SU-DHL-6 (cell line): ENCODE results near the gene STRN.

Experiments
- EZH2phosphoT487 ChIP-seq: fragments of 200-600 bp; sonication (generic), shearing (Covaris generic); conservative IDR thresholded peaks from 2 replicates; pipeline ENCODE4 v1.6.1; 2018; ENCODE audit warnings: mild to moderate bottlenecking, antibody characterized with exemption, low read length, moderate library complexity, mixed read lengths
- TF ChIP-seq, protein P1 (sequence below): fragments of 200-600 bp; sonication (generic); IDR thresholded peaks from one replicate; pipeline ENCODE4 v1.5.1; 2017; ENCODE audit warnings: antibody characterized with exemption, mild to moderate bottlenecking, low read length, moderate library complexity; ENCODE audit not compliant: insufficient read depth, poor library complexity, severe bottlenecking

DNA sequence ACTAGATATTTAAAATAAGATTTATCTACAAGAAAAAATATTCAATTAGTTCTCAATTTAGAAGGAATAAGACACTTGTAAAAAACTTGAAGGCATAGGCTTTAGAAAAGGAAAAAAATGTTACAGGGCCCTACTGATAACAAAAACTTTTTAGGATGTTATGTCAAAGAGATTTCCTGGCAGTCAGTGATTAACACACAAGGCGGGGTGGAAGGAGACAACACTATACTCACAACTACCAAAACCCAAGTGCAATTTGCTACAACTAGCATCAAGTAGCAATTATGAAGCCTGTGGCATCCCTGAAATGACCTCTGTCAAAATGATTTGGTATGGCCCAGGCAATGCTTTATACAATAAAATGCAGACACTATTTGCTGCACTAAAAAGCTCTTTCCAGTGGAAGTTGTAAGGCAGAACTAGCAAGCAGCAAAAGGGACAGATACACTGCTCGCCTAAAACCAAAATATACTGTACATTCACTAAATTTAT, 15.3 kb downstream of the STRN start:
- TF ChIP-seq, protein P1, sequence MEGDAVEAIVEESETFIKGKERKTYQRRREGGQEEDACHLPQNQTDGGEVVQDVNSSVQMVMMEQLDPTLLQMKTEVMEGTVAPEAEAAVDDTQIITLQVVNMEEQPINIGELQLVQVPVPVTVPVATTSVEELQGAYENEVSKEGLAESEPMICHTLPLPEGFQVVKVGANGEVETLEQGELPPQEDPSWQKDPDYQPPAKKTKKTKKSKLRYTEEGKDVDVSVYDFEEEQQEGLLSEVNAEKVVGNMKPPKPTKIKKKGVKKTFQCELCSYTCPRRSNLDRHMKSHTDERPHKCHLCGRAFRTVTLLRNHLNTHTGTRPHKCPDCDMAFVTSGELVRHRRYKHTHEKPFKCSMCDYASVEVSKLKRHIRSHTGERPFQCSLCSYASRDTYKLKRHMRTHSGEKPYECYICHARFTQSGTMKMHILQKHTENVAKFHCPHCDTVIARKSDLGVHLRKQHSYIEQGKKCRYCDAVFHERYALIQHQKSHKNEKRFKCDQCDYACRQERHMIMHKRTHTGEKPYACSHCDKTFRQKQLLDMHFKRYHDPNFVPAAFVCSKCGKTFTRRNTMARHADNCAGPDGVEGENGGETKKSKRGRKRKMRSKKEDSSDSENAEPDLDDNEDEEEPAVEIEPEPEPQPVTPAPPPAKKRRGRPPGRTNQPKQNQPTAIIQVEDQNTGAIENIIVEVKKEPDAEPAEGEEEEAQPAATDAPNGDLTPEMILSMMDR: no peak
- TF ChIP-seq EZH2phosphoT487: no peak
